Measurements from ENCODE around the gene TSEN2. TPM values are rescaled to one million over a fixed set of nuclear protein-coding genes. Genes with fewer than 3 reads are reported as not detected.
A peak's percentile ranks its signal among the peaks of the same experiment; 100 is the strongest.

TSEN2 gene
- total RNA-seq, 1 experiment from 2014 or later = 26.8 TPM

DNA sequence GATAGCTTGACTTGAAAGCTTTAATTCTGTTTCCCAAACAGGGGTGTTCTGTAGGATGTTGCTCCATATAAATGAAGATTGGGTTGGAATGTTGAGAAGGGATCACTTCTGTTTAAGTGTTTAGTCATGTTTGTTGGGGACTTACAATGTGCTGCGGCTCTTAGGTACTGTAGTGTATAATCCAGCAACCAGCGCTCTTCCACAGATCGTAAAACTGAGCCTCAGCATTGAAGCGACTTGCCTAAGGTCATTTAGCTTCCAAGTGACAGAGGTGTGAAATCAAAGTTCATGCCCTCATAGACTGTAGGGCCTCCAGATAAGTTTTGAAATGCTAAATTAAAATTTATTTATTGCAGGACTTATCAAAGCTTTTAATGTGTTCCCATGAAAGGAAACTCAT, 74.4 kb downstream of the TSEN2 start:
- Histone ChIP-seq H3K79me2 (ENCODE audit: low read depth) (peaks cover 67% of the 10 kb centered on the region), H2AFZ (no peak overlapping the region), H3K4me2 (peak overlapping the region; percentile 83), H3K27ac (peak overlapping the region; percentile 80; the same call in 1 of the 2 replicates), H3K4me3 (peak overlapping the region; percentile 74), H3K9me3 (ENCODE audit: insufficient read depth, low read depth) (no peaks in the 10 kb centered on the region), H3K36me3 (ENCODE audit: low read depth) (no peaks in the 10 kb centered on the region), H3F3A (ENCODE audit: insufficient read depth, low read depth) (peaks cover 13% of the 10 kb centered on the region), H3K4me1 (replicated peaks; ENCODE audit: insufficient read depth) (peaks cover 21% of the 10 kb centered on the region), H3K9me2 (ENCODE audit: insufficient read depth) (0 out of 2 replicates have a peak, but pooled peaks cover 5% of the 10 kb centered on the region), H3K27me3 (ENCODE audit: insufficient read depth, low read depth) (no peaks in the 10 kb centered on the region), H4K20me1 (ENCODE audit: insufficient read depth) (peaks cover 48% of the 10 kb centered on the region)
- intact Hi-C loops (cut with micrococcal nuclease; ENCODE audit: unreplicated experiment) = loop anchor here (5.0 kb wide), 1 partner anchor 76 kb away; the partner anchor contains the start of gene TSEN2
- no peak for DNase-seq
- no TSS peak for BruUV-seq (replicated peaks)
- TF ChIP-seq EZH2 (IDR thresholded peaks at IDR 0.05; ENCODE audit: low read depth) = no peak
- TF ChIP-seq, protein P1, sequence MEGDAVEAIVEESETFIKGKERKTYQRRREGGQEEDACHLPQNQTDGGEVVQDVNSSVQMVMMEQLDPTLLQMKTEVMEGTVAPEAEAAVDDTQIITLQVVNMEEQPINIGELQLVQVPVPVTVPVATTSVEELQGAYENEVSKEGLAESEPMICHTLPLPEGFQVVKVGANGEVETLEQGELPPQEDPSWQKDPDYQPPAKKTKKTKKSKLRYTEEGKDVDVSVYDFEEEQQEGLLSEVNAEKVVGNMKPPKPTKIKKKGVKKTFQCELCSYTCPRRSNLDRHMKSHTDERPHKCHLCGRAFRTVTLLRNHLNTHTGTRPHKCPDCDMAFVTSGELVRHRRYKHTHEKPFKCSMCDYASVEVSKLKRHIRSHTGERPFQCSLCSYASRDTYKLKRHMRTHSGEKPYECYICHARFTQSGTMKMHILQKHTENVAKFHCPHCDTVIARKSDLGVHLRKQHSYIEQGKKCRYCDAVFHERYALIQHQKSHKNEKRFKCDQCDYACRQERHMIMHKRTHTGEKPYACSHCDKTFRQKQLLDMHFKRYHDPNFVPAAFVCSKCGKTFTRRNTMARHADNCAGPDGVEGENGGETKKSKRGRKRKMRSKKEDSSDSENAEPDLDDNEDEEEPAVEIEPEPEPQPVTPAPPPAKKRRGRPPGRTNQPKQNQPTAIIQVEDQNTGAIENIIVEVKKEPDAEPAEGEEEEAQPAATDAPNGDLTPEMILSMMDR (conservative IDR thresholded peaks at IDR 0.05) = no peak
- ChIA-PET CTCF (interaction anchor here (0.5 kb wide), 1 partner anchor 95 kb away, joined by 8 read pairs; no protein-coding TSS in a partner anchor), POLR2A (ENCODE audit: unreplicated experiment) (interaction anchor here (0.6 to 0.7 kb wide), 2 partner anchors 8 to 13 kb away, joined by 6 to 10 read pairs; no protein-coding TSS in a partner anchor)

DNA sequence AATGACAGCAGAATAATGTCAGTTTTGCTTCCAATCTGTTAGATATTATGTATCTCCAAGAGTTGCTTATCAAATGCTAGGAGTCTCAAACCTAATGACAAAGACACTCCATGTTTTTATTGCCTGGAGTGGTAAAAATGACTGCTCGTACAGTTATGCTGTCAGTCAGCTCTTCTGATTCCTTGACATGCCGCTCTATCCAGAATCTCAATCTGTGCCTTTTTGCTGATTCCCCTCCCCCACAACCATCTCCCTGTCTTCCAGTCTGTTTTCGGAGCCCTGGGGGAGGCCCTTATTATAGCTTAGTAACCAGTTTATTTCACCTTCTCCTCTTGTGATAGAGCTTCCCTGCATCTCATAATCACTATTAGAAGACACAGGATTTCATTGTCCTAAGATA, 75.2 kb downstream of the TSEN2 start:
- Histone ChIP-seq H3K9me3 (ENCODE audit: insufficient read depth, low read depth) (no peaks in the 10 kb centered on the region), H3K27me3 (ENCODE audit: insufficient read depth, low read depth) (no peaks in the 10 kb centered on the region), H3K4me1 (replicated peaks; ENCODE audit: insufficient read depth) (peaks cover 21% of the 10 kb centered on the region), H3K9me2 (ENCODE audit: insufficient read depth) (0 out of 2 replicates have a peak, but pooled peaks cover 5% of the 10 kb centered on the region), H3K4me2 (peak overlapping the region; percentile 83), H4K20me1 (ENCODE audit: insufficient read depth) (peaks cover 51% of the 10 kb centered on the region), H3K79me2 (ENCODE audit: low read depth) (peaks cover 75% of the 10 kb centered on the region), H3K4me3 (no peak overlapping the region; the same call in 1 of the 2 replicates), H3F3A (ENCODE audit: insufficient read depth, low read depth) (peaks cover 13% of the 10 kb centered on the region), H3K27ac (no peak overlapping the region), H3K36me3 (ENCODE audit: low read depth) (no peaks in the 10 kb centered on the region), H2AFZ (no peak overlapping the region)
- DNase-seq = no peak
- intact Hi-C loops (cut with micrococcal nuclease; ENCODE audit: unreplicated experiment) = loop anchor here (5.0 kb wide), 1 partner anchor 77 kb away; the partner anchor contains the start of gene TSEN2
- no peak for TF ChIP-seq EZH2 (IDR thresholded peaks at IDR 0.05; ENCODE audit: low read depth)
- TF ChIP-seq, protein P1 (conservative IDR thresholded peaks at IDR 0.05) = no peak
- CTCF ChIA-PET = interaction anchor here (0.6 to 0.7 kb wide), 2 partner anchors 237 to 336 kb away, joined by 6 to 11 read pairs; no protein-coding TSS in a partner anchor
- no TSS peak for BruUV-seq (replicated peaks)
- POLR2A ChIA-PET (ENCODE audit: unreplicated experiment) = no interaction called here

- ChIA-PET CTCF (interaction anchor here (0.7 kb wide), 1 partner anchor 238 kb away, joined by 11 read pairs; no protein-coding TSS in a partner anchor), POLR2A (ENCODE audit: unreplicated experiment) (no interaction called here)
- intact Hi-C loops (cut with micrococcal nuclease; ENCODE audit: unreplicated experiment) = no loop called here
- no peaks in the 10 kb centered on the region for H3K9me3 ChIP-seq (ENCODE audit: insufficient read depth, low read depth)
- peaks cover 59% of the 10 kb centered on the region for H4K20me1 ChIP-seq (ENCODE audit: insufficient read depth)
- H3K27ac ChIP-seq = no peak overlapping the region
- no peaks in the 10 kb centered on the region for H3K36me3 ChIP-seq (ENCODE audit: low read depth)
- BruUV-seq (replicated peaks) = no TSS peak
- 0 out of 2 replicates have a peak, but pooled peaks cover under 1% of the 10 kb centered on the region for H3K9me2 ChIP-seq (ENCODE audit: insufficient read depth)
- DNase-seq = no peak
- no peak overlapping the region for H3K4me3 ChIP-seq
- H3F3A ChIP-seq (ENCODE audit: insufficient read depth, low read depth) = peaks cover 12% of the 10 kb centered on the region
- H3K79me2 ChIP-seq (ENCODE audit: low read depth) = peaks cover 86% of the 10 kb centered on the region
- no peaks in the 10 kb centered on the region for H3K27me3 ChIP-seq (ENCODE audit: insufficient read depth, low read depth)
- peaks cover 20% of the 10 kb centered on the region for H3K4me1 ChIP-seq (replicated peaks; ENCODE audit: insufficient read depth)
- TF ChIP-seq, protein P1 (conservative IDR thresholded peaks at IDR 0.05) = no peak
- TF ChIP-seq EZH2 (IDR thresholded peaks at IDR 0.05; ENCODE audit: low read depth) = no peak
- no peak overlapping the region for H3K4me2 ChIP-seq
- H2AFZ ChIP-seq = no peak overlapping the region
Observed at GRCh38 chr3:12560505-12561190, 76.4 kb downstream of the TSEN2 start.
